NCI-H524 (cell line): ENCODE measurements around the gene MTHFD1L.
"Not testable (repeated sequence)": the region's sequence is repeated elsewhere in the genome, so short reads cannot be mapped to it uniquely, and the experiment has no call there.

Experiments used
- DNase-seq, 2 experiments: peaks; one replicate each; lab custom pipeline; 2025; lab: John Stamatoyannopoulos, UW

MTHFD1L gene

DNA sequence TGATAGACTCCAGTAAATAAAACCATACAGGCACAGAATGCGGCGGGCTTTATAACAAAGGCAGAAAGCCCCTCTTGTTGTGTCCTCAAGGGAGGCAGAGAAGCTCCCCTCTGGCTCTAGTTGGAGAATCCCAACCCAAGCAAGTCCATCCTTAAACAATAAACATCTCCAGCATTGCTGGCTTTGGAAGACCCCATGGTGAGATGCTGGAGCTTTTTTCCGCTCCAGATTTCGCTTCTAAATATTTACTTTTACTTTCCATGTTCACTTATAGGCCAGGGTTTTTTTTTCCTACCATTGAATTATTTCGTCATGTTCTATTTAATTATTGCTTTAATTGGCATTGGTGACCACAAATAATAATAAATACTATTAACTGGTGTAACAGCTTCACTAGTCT lies 176.2 kb downstream of the MTHFD1L start:
- no peak for DNase-seq

DNA sequence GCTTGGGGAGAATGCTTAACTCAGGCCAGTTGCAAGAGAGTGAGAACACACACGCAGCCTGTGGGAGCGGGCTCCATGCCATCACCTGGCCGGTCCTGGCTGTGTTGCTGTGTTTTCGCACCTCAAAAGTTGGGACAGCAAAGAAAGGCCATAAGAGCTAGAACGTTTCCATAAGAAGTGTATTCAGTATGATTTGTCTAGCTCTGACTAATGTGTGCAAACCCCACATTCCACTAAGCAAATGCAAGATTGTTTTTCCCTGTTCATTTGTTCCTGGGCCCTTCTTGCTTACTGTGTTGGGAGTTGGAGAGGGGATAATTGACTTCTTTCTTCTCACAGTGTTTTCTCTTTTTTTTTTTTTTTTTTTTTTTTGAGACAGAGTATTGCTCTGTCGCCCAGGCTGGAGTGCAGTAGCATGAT lies 177.4 kb downstream of the MTHFD1L start:
- not testable (repeated sequence) for DNase-seq

DNA sequence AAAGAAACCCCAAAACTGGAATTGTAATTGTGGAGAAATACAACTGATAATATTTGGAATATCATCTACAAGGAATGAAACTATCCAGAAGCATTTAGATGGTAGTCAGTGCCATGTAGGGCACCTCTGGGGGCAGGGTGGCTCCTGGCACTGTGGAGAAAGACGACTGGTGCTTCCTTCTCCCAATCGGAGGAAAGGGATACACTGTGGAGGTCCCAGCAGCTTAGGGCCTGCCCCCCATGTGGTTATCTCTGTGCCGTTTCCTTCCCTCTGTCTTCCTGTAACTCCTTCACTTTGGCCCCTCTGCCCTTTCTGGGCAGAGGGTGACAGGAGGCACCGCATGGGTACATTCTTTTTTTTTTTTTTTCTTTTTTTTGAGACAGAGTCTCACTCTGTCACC lies 178.4 kb downstream of the MTHFD1L start:
- DNase-seq, result no peak

DNA sequence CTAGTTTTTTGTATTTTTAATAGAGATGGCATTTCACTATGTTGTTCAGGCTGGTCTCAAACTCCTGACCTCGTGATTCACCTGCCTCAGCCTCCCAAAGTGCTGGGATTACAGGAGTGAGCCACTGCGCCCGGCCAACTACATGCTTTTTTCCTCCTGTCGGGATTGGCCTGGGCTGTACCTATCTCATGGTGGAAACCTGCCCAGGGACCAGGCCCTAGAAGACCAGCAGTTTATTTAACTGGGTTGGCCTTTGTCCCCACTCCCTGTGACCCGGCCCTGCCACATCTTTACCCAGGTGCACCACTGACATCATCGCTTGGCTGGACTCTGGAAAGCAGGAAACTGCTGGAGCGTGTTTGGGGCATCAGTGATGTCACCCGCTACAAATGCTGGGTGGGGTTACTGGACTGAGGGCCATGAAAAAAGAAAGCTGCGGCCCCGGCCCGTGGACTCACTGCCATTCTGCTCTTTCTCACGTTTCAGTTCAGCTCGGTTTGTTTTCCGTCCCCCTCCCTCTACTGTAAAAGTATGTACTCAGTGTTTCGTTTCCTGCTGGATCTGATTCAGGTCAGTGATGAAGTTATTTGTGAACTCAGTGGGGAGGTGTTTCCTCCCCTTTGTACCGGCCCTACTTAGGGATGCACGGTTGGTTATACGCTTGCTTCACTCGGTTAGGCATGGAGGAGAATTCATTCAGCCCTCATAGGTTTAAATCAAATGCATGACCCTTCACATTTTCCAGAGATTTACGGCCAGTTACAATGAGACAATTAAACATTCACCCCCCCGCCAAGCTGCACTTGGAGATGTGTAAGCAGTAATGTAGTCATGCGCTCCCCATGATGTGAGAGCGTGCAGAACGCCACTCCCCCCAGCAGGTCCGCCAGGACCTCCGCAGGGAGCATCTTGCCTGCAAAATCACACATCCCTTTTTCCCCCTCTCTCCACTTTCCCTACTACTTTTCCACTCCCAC lies 179.3 kb downstream of the MTHFD1L start:
- no peak for DNase-seq

DNA sequence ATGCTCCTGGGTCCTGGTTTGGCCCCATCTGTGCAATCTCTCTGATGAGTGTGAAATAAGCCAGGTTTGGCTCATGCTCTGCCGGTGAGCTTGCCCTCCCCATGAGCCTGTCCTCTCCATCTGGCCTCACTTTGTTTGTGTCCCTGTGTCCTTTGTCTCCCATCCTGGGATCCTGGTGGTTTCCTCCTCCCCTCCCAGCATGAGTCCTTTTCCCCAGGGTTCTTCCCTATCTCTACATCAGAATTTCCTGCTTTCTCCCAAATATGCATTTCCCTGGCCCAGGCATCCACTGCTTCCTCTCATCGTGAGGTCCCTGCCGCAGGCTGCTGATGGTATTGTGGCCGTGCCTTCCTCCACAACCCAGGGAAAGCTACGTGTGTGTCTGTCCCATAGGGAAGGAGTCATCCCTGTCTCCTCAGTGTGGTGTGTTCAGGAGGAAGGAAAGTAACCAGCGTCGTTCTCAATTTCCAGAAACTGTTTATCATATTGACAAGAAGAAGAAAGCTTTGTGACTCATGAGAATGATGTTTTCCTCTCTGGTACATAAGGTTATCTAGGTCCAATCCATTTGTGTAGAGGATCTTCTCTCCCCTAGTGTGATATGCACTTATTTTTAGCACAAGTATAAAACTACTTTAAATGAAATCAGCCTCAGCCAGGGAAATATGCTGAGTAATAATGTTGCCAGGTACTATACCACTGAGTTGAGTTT lies 180.2 kb downstream of the MTHFD1L start:
- not testable (repeated sequence) for DNase-seq

DNA sequence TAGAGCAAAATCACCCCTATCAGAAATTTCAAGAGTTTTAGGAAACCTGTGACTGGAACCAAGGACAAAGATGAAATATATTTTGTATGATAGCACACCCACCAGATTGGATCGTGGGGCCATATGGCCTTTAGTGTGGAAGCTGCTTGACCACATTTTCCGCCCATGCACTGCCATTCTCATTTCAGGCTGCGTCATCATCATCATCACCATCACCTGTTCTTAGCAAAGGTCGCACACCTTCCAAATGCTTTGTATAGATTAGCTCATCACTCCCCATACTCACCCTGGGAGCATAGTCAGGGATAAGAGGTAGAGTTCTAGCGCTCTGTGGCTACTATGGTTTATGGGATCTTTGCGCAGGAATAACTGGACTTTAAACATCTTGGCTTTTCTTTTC lies 185.7 kb downstream of the MTHFD1L start:
- DNase-seq, result no peak

DNA sequence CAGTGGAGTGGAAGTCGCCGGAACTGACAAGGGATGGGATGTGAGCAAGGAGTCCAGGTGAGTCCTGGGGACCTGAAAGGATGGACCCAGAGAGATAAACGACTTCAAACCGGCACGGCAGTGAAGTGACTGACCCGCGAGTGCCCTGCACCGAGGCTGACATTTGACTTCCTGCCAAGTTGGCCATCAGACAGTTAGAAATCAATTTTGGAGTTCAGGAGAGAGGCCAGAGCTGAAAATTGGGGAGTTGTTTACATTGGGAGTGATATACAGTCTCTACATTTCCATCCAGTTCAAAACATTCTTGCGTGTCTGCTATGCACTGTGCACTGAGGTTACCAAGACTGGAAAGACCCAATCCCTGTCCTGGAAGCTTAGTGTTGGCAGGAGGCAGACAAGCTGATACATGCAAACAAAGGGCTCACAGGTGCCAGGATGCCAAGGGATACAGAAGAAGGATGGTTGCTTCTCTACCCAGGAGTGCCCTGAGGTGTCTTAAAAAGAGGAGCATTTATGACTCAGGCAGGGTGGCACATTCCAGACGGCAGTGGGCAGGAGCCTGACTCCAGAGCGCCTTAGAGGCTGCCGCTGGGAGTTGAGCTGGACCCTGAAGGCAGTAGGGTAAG lies 186.6 kb downstream of the MTHFD1L start:
- DNase-seq, result no peak

DNA sequence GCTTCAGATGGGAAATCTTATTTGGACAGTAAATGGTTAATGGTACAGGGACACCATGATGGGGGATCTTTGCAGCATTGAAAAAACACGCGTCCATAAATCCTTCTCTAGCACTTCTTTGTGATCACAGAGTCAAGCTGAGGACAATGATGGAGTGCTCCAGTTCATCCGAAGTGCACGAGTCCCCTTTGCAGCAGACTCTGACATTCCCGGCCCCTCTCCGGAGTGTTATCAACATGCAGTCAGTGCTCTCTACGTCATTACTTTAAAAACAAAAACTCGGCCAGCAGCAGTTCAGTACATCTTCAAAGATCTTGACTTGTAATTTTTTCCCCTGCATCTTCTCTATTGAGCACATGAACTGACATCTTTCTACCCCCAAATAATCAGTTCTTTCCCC lies 188.8 kb downstream of the MTHFD1L start:
- no peak for DNase-seq

DNA sequence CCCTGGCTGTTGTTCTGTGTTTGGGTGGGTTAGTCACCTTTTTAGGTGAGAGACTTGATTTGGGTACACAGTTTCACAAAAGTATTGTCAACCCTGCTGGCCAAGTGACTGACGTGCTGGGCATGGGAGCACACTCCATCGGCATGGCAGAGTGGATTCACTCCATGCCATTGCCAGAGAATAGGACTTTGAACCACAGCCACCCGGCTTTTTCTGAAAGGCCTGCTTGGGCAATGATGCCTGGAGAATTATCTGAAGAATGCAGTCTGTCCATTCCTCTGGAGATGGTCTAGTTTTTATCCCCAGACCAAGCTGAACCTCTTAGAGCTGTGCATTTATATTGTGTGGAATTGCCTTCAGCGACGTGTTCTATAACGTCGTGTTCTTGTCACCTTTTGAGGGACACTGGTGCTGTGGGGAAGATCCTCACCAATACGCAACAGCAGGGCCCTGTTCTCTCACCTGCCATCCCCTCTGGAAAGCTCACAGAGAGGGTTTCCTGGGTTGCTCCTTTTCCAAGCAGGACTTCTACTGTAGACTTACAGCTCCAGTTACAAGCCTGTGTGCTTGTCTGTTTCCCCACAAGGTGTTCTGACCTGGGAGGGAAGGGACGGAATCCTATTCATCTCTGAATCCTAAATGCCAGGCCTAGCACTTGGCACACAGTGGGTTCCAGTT lies 190.9 kb downstream of the MTHFD1L start:
- DNase-seq, result no peak

DNA sequence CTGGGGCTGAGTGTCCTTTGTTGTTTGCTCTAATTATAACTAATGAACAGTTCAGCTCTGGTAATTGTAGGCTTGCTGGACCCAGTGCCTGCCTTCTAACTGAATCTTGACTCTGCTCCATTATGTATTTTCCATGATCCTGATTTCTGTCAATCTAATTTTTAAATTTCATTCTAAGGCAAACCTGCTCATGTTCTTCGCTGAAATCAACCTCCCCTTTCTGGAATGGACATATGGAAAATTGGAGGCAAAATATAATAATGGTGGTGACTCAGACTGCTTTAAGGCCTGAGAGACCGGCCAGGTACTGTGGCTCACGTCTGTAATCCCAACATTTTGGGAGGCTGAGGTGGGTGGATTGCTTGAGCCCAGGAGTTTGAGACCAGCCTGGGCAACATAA lies 191.6 kb downstream of the MTHFD1L start:
- DNase-seq, result no peak

DNA sequence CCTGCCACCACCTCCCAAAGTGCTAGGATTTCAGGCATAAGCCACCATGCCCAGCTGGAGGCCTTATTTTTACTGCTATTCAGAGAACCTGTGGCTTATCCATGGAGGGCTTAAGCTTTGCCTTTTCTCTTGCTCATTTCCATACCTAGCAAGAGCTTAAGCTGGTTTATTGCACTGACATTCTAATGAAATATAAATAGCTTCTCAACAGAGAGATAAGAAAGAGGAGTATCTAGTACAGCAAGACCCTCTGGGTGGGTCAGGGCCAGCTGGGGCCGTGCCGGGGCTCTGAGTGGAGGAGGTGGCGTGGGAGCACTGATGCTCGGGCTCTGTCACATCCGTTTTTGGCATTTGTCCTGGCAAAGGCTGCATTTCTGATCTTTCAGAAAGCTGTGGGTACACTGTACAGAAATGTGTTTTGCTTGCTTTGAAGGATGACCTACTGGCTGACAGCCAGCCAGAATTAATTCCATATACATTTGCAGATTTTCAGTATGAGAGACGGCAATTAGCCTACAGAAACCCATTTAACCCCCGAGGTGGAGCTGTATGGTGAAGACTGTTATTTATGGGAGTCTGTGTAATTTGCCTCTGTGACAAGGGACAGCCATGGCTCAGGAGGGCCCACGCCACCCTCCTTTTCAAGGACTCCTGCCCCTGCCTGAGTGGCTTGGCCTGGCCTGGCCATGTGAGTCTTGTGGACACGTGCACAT lies 192.7 kb downstream of the MTHFD1L start:
- DNase-seq, result no peak

DNA sequence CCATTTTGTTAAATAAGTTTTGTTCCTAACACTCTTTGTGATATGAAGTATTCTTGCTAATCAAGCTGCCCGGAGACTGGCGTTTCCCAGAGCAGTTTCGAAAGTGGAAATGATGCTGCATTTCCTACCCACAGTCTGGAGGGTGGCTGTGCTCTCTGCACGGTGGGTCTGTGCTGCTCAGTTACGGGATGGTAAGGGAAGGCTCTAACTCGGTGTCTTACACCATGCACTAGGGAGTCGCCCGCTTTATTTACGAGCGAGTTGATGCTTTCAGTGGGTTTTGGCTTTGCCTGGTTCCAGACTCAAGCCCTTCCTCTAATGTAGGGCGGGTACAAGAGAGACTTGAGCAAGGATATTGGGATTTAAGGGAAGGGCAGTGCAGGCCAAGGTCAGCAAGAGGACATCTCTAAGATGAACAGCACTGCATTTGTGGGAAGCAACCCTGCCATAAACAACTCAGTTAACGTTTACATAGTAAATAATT lies 194.2 kb downstream of the MTHFD1L start:
- no peak for DNase-seq

DNA sequence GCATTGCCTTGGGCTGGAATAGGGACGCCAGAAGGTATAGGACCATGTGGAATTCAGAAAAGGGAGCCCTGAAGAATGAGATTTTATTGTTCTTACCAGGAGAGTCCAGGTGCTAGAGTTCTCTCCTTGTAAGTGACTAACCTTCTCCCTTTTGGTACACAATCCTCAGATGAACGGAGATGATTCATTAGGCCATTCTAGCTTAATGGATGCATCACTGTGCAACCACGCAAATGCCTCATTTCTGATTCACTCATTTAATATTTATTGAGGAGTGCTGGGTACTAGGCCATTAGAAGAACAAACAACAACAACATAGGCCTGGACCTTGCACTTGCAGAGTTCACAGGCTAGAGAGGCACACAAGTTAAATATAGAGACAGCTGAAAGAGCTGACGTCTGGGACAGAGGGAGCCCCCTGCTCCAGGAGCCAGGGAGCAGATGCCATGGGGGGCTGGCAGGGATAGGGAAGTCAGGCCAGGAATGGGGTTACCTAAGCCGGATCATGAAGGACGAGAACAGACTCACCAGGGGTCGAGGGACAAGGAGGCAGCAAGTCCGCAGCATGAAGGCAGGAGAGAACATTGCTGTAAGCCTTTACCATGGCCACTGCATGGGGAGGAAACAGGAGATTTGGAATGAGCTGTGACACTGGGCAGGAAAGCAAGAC lies 194.7 kb downstream of the MTHFD1L start:
- no peak for DNase-seq

DNA sequence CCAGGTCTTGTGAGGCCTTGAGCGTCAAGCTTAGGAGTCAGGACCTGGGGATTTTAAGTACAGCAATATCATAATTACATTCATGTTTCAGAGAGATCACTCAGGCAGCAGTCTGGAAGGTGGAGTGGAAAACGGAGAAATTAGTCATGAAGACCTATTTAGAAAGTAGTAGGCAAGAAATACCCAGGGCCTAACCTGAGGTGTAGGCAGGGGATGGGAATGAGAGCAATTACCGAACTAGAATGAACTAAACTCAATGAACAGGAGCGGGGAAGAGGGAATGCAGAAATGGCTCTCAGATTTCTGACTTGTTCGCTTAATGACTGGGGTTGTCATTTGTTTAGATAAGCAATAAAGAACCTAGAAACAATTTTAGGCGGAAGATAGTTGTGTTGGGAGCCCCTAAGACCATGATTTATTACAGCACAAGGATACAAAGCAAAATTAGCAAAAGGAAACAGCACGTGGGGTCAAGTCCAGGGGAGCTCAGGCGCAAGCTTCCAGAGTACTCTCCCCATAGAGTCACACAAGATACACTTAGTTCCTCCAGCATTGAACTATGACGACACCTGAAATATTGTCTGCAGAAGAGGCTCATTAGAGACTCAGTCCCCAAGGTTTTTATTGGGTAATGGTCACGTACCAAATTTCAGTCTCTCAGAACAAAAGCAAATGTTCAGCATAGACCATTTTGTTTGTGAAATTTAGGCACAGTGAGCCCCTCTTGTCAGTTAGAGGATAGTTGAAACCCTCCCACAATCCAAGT lies 195.4 kb downstream of the MTHFD1L start:
- no peak for DNase-seq

DNA sequence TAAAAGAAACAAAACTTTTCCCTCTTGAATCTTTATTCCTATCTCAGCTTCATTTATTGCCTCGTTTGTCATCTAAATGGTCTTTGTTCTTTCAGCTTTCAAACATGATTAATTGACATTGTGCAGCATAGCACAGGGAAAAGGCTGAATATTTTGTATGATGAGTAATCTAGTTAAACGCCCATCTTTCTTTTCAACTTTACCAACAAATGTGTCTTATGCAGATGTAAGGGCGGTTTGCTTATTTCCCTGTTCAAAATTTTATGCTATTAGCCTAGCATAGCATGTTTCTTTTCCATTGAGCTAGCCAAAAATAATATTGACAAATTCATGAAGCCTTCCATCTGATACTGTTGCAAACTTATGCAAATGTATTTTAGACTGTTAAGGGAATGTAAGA lies 197.8 kb downstream of the MTHFD1L start:
- no peak for DNase-seq

DNA sequence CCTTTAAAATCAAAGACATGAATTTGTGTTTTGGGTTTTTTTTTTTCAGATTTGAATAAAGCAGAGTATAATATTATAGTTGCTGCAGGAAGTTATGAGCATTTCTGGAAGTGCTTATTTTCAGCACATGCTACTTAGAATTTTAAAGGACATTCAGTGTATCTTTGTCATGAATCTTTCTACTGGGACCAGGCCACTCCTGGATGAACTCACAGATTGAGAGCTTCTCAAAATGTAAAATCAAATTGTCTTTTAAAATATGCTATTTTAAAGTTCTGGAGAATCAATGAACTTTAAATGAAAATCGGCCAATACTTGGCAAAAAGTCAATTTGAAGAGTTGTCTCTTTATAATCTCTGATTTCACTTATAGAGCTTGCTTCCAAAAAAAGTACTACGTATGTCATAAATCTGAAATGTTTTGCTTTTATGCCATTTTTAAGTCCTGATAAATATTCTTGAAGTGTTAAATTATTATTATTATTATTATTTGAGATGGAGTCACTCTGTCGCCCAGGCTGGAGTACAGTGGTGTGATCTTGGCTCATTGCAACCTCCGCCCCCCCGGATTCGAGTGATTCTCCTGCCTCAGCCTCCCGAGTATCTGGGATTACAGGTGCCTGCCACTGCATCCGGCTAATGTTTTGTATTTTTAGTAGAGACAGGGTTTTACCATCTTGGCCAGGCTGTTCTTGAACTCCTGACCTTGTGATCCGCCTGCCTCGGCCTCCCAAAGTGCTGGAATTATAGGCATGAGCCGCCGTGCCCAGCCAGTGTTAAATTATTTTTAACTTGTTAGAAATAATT lies 198.5 kb downstream of the MTHFD1L start:
- no peak for DNase-seq

DNA sequence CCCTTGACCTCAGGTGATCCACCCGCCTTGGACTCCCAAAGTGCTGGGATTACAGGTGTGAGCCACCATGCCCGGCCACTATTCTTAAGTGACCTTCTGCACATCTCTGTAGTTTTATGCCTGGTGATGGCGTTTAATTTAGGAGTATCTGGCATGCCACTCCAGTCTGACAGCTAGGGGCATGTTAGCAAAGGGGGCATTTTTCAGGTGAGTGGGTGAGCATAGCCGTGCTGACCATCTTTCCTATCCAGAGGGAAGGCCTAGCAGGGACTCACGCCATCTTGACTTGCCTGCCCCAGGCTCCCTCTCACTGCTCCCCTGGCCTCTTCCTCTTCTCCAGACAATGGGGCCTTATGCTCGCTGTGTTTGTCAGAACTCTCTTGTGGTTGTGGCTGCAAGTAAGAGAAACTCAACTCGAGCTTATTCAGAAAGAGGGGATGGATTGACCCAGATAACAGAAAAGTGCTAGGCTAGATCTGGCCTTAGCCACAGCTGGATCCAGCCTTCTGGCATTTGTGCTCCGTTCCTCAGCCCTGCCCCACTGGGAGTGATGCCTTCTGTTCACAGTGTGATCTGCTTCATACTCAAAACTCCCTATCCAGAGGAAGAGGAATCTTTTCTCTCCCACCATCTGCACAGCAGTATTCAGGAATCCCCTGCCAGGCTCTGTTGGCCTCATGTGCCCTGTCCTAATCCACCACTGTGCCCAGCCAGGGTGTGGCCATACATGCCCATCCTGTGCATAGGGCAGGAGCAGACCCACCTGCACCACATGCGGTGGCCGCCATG lies 199.7 kb downstream of the MTHFD1L start:
- no peak for DNase-seq
